ENCODE results near the gene SDK1.
"Not testable (repeated sequence)": the region's sequence is repeated elsewhere in the genome, so short reads cannot be mapped to it uniquely, and the experiment has no call there.

SDK1 gene

GRCh38 chr7:4217126-4217660, 916.1 kb downstream of the SDK1 start:
- DNase-seq, result not testable (repeated sequence)

DNA sequence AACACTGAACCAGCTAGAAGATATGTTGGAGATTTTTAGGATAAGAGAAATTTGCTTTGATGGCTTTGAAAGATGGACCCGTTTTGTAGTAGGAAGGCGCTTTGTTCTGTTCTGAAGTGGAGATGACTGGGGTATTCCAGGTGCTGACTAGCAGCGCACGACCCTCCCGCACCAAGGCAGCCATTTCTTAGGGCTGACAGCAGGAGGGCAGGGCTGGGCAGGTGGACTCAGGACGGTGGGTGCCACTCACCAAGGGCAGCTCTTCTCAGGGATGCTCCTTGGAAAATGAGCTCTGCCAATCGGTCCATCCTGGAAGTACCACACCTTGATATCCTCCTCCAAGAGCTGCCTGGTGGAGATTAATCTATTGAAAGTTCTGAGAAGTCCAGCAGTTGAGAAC, 917.4 kb downstream of the SDK1 start:
- DNase-seq, result no peak

- DNase-seq, result no peak
Measured at GRCh38 chr7:4220011-4220410, 919.0 kb downstream of the SDK1 start.

GRCh38 chr7:4221043-4221442, 920.0 kb downstream of the SDK1 start:
- no peak for DNase-seq

- no peak for DNase-seq
Measured at GRCh38 chr7:4222676-4223075, 921.6 kb downstream of the SDK1 start.

GRCh38 chr7:4225361-4225771, 924.3 kb downstream of the SDK1 start:
- no peak for DNase-seq

- no peak for DNase-seq
Measured at GRCh38 chr7:4225881-4226523, 925.0 kb downstream of the SDK1 start.

- DNase-seq, result peak; percentile 32 to 39
Measured at GRCh38 chr7:4226524-4226882, 925.5 kb downstream of the SDK1 start.

DNA sequence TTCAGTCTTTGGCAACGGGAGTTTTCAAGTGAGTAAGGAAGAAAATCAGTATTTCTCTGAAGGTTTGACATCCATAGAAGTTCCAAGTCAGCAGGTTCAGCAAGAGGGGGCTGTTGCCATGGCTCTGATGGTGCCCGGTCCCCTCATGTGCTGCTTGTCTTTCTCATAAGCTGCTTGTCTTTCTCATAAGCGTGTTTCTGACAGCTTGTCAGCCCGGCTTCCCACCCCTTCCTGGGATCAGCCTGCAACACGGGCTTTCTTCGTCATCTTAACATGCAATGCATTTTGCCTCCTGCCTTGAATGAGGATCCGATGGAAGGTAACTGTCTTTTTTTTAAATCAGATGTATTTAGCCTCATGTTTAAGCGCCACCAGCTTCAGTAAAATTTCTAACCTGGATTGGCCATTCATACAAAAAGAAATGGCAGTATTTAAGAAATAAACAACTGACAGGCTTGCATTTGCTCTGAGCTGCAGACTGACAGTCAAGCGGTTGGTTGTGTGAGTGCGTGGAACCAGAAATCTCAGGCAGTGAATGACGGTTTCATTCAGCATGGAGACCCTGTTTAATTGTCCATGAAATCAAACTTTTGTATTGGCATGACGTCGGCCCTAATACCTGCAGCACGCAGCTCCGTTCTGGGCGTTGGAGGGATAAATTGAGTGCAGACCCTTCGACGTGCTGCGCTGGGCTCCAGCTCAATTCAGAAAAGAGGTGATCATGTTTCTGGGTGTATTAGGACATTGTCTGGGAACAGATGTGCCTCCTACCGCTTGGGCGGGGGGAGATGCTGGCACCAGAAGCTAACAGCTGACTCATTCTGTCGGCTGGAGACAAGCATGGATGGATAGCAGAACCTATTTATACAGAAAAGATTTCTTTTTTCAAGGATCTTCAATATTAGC, 926.3 kb downstream of the SDK1 start:
- DNase-seq, result no peak

DNA sequence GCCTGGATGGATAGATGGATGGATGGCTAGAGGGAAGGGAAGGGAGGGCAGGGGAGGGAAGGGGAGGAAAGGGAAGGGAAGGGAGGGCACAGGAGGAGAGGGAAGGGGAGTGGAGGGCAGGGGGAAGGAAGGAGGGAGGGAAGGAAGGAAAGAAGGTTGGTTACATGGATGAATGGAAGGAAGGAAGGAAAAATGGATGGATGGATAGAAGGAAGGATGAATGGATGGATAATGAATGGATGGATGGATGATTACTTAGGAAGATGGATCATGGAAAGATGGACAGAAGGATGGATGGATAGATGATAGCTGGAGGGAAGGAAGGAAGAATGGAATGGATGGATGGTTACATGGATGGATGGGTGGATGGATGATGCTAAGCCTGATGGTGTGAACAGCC, 929.3 kb downstream of the SDK1 start:
- DNase-seq, result no peak

- no peak for DNase-seq
Measured at GRCh38 chr7:4233146-4233545, 932.1 kb downstream of the SDK1 start.

DNA sequence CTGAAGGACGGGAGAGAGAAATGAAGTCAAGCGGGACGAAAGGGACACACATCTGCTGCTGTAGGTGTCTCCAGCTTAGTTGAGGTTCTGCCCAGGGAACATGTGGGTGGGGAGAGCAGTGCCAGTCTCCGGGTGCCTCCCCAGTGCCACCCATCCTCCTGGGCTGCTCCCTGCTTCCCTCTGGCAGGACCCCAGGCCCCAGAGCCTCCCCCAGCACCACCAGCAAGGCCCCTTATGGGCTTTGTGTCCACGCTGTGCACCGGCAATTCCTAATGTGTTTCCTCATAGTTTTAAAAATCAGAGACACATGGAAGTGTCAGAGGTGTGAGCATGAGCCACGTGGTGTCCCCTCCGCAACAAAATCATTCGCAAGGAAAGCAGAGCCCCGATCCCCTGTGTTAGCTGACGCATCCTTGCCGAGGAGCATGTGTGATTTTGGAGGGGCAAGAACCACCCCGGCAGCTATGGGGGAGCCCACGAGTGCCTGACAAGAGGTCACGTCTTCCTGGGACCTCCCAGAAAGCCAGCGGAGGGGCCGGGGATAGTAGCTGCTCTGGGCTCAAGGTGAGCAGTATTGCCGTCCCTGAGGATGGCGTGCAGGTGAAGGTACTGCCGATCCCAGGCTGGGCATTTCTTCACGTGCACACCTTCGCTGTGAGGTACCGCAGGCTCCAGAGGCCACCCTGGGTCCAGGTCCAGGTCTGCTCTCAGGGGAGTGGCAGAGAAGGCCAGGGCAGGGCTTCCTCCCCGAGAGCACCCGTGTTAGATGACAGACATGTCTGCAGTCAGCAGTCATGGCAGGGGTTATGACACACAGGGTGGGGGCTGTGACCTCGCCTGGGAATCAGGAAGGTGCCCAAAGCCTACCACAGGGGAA, 932.8 kb downstream of the SDK1 start:
- no peak for DNase-seq

DNA sequence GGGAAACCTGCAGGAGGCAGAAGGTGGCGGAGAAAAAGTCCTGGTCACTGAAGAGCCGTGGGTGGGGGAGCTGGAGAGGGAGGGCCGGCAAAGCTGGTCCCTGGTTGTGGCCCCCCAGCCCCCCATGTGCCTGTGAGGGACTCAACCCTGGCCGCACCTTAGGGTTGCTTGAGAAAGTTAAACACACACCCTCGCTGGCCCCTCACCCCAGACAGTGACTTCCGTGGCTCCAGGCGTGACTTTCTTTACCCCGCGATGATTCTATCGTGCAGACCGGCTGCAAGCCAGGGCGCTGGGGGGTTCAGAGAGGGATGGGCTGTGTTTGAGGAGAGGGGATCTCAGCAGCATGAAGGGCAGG, 933.4 kb downstream of the SDK1 start:
- no peak for DNase-seq

- DNase-seq, result no peak
Measured at GRCh38 chr7:4234886-4235285, 933.8 kb downstream of the SDK1 start.

- DNase-seq, result peak in 1 of 2 experiments; percentile 6
Measured at GRCh38 chr7:4235596-4235995, 934.5 kb downstream of the SDK1 start.

- DNase-seq, result no peak
Measured at GRCh38 chr7:4236389-4236788, 935.3 kb downstream of the SDK1 start.

GRCh38 chr7:4236873-4237272, 935.8 kb downstream of the SDK1 start:
- not testable (repeated sequence) for DNase-seq

- DNase-seq, result no peak
Measured at GRCh38 chr7:4237296-4238235, 936.5 kb downstream of the SDK1 start.

DNA sequence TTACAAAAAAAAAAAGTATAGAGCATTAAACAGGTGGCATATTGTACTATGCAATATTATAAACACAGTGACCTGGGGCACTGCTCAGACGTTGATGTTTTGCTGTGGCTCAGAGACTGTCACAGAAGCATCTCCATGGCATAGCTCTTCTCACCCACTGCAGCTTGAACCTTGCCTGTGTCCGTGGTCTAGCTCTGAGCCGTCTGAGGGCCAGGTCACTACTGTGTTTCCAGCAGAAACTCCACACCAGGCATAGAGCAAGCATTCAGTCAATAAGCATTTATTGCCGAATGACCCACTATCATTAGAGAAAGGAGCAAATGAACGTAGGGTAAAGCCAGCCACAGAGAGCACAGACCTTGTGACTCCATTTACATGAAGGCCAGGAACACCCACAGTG, 937.8 kb downstream of the SDK1 start:
- no peak for DNase-seq

GRCh38 chr7:4240042-4240441, 939.0 kb downstream of the SDK1 start:
- no peak for DNase-seq

DNA sequence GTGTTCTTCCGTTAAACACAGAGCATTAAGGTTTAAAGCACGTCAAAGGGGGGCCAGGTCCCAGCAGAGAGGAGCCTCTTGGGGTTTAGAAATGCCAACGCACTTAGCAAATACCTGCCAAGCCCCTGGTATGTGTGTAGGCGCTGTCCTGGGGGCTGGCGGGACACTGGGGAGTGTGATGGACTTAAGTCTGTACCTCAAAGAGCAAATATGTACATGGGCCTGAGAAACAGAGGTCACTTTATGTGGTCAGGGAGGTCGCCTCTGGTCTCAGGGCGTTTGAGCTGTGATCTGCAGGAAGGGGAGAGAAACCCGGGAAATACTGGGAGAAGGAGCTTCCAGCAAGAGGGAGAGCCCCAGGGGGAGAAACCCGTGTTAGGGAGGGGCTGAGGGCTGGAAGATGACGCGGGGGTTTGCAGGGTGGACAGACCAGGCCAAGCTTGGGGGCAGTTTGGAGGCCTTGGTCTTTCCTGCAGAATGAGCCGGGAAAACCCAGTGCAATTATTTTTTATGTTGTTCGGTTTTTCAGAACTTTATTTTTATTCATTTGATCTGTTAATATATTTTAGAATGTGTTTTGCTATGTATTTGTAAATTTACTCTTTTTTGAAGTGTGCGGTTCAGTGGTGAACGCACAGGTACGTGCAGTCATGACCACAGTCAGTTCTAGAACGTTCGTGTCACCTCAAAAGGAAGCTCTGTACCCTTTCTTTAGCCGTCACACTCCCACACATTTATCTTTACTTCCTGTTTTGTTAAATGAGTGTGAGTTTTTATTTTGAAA, 939.7 kb downstream of the SDK1 start:
- DNase-seq, result no peak
